Coronary artery (tissue), 2 donors: ENCODE measurements around the gene PRDM15.
A peak's percentile ranks its signal among the peaks of the same experiment; 100 is the strongest.

ENCODE experiments used
- DNase-seq: peaks from one replicate; pipeline ENCODE4 v3.0.0-alpha.2; 2017; ENCODE audit warnings: low spot score
- H3K27ac ChIP-seq, 2 donors: fragments of 200-600 bp; sonication (generic); one replicate each; pipeline ENCODE4 v1.5.1; 2016 to 2019
- H3K4me3 ChIP-seq: fragments of 200-600 bp; sonication (generic); 2 replicates; pipeline ENCODE4 v1.5.1; 2016; ENCODE audit warnings: mild to moderate bottlenecking, moderate library complexity
- CTCF ChIP-seq: fragments of 200-600 bp; sonication (generic); IDR thresholded peaks from one replicate; pipeline ENCODE4 v1.5.1; 2019; ENCODE audit warnings: antibody characterized with exemption

The PRDM15 gene

GRCh38 chr21:41820384-41821080 lies 58.6 kb downstream of the PRDM15 start:
- no peak for DNase-seq
- no peak for TF ChIP-seq CTCF
- H3K27ac ChIP-seq, result no peak overlapping the region
- H3K4me3 ChIP-seq, result no peak overlapping the region

- no peak for DNase-seq
- no peak for TF ChIP-seq CTCF
- Histone ChIP-seq H3K4me3 (no peak overlapping the region), H3K27ac (no peak overlapping the region)
Measured at GRCh38 chr21:41819856-41820281, 59.3 kb downstream of the PRDM15 start.

GRCh38 chr21:41819236-41819855 lies 59.8 kb downstream of the PRDM15 start:
- Histone ChIP-seq H3K27ac (no peak overlapping the region), H3K4me3 (no peak overlapping the region)
- TF ChIP-seq CTCF, result no peak
- no peak for DNase-seq

- DNase-seq, result no peak
- no peak for TF ChIP-seq CTCF
- no peak overlapping the region for H3K27ac ChIP-seq
- no peak overlapping the region for H3K4me3 ChIP-seq
Measured at GRCh38 chr21:41817877-41818855, 61.0 kb downstream of the PRDM15 start.

- peak; percentile 72 for DNase-seq
- peak; percentile 55 for TF ChIP-seq CTCF
- no peak overlapping the region for H3K4me3 ChIP-seq
- H3K27ac ChIP-seq, result peak overlapping the region in 1 of 2 donors; percentile 6
Measured at GRCh38 chr21:41817228-41817627, 61.9 kb downstream of the PRDM15 start.

GRCh38 chr21:41816583-41817165 lies 62.5 kb downstream of the PRDM15 start:
- no peak overlapping the region for H3K4me3 ChIP-seq
- TF ChIP-seq CTCF, result peak; percentile 68
- H3K27ac ChIP-seq, result peak overlapping the region in 1 of 2 donors; percentile 8
- no peak for DNase-seq
